ENCODE results near the gene CMPK1. TPM values are rescaled to one million over a fixed set of nuclear protein-coding genes. Genes with fewer than 3 reads are reported as not detected.
"Not testable (repeated sequence)": the region's sequence is repeated elsewhere in the genome, so short reads cannot be mapped to it uniquely, and the experiment has no call there.

Gene CMPK1
- polyA plus RNA-seq, 1 donor, result 150 TPM

DNA sequence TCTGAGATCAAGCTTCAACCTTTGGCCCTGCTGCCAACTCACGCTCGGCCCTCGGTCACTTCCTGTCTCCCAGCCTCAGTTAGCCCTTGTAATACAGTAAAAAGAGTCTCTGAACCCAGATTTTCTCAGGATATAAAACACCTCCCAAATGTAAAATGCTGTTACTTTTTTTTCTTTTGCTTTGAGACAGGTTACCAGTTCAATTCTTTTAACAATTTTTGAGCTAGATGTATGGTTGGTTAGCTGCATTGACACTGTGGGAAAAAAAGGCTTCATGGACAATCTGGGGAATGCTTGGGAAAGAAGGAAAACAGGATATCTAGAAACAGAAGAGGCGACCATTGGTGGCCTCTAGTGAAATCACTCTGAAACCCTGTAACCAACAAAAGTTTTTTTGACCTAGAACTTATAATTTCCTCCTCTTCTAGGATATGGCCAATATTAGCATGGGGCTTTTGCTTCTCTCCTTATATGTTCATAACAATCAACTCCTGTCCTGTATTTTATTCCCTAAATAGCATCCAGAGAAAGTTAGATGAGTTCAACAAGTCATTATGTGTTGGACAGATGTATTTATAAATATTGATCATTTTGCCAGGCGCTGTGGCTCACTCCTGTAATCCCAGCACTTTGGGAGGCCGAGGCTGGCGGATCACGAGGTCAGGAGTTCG lies 1.3 kb downstream of the CMPK1 start:
- H3K9me3 ChIP-seq (ENCODE audit: control insufficient read depth, low read depth, low read length), result no peaks in the 10 kb centered on the region
- DNase-seq, result no peak
- no CpG with 5 or more reads among the region's 9 CpGs for whole genome bisulfite sequencing (ENCODE audit: insufficient coverage, low lambda C conversion rate)
- no peaks in the 10 kb centered on the region for H3K27me3 ChIP-seq (ENCODE audit: control insufficient read depth, insufficient read depth, low read length)
- H3K4me1 ChIP-seq (ENCODE audit: control insufficient read depth, insufficient read depth, low read length), result peaks cover 28% of the 10 kb centered on the region
- H3K36me3 ChIP-seq (ENCODE audit: control insufficient read depth, insufficient read depth, low read length), result peaks cover 3% of the 10 kb centered on the region
- H3K4me3 ChIP-seq (ENCODE audit: low read length), result peak overlapping the region; percentile 90
- H3K27ac ChIP-seq (ENCODE audit: low read length), result peak overlapping the region; percentile 100

- no peak for DNase-seq
- no peak overlapping the region for H3K4me3 ChIP-seq (ENCODE audit: low read length)
- H3K9me3 ChIP-seq (ENCODE audit: control insufficient read depth, low read depth, low read length), result no peaks in the 10 kb centered on the region
- peaks cover 23% of the 10 kb centered on the region for H3K4me1 ChIP-seq (ENCODE audit: control insufficient read depth, insufficient read depth, low read length)
- WGBS (ENCODE audit: insufficient coverage, low lambda C conversion rate), result no CpG with 5 or more reads among the region's 6 CpGs
- peaks cover 3% of the 10 kb centered on the region for H3K36me3 ChIP-seq (ENCODE audit: control insufficient read depth, insufficient read depth, low read length)
- no peak overlapping the region for H3K27ac ChIP-seq (ENCODE audit: low read length)
- H3K27me3 ChIP-seq (ENCODE audit: control insufficient read depth, insufficient read depth, low read length), result no peaks in the 10 kb centered on the region
Measured at GRCh38 chr1:47337350-47337749, 3.8 kb downstream of the CMPK1 start.

- Histone ChIP-seq H3K4me1 (ENCODE audit: control insufficient read depth, insufficient read depth, low read length) (peaks cover 13% of the 10 kb centered on the region), H3K9me3 (ENCODE audit: control insufficient read depth, low read depth, low read length) (no peaks in the 10 kb centered on the region), H3K27me3 (ENCODE audit: control insufficient read depth, insufficient read depth, low read length) (no peaks in the 10 kb centered on the region), H3K36me3 (ENCODE audit: control insufficient read depth, insufficient read depth, low read length) (peaks cover 3% of the 10 kb centered on the region), H3K4me3 (ENCODE audit: low read length) (no peak overlapping the region), H3K27ac (ENCODE audit: low read length) (no peak overlapping the region)
- DNase-seq, result no peak
Measured at GRCh38 chr1:47338249-47339077, 4.9 kb downstream of the CMPK1 start.

DNA sequence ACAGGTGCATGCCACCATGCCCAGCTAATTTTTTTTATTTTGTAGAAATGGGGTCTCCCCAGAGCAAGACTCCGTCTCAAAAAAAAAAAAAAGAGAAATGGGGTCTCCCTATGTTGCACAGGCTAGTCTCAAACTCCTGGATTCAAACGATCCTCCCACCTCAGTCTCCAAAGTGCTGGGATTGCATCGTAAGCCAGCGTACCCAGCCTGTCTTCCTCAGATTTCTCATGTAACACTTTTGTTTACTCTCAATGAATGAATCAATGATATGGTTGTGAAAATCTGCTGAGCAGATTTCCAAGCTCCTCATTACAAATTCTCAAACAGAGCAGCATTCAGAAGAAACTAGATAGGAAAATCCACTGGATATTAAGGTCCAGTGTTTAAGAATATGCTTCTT lies 6.6 kb downstream of the CMPK1 start:
- Histone ChIP-seq H3K9me3 (ENCODE audit: control insufficient read depth, low read depth, low read length) (no peaks in the 10 kb centered on the region), H3K4me1 (ENCODE audit: control insufficient read depth, insufficient read depth, low read length) (peaks cover 9% of the 10 kb centered on the region), H3K36me3 (ENCODE audit: control insufficient read depth, insufficient read depth, low read length) (peaks cover 7% of the 10 kb centered on the region), H3K27ac (ENCODE audit: low read length) (no peak overlapping the region), H3K4me3 (ENCODE audit: low read length) (no peak overlapping the region), H3K27me3 (ENCODE audit: control insufficient read depth, insufficient read depth, low read length) (no peaks in the 10 kb centered on the region)
- no CpG with 5 or more reads among the region's 4 CpGs for WGBS (ENCODE audit: insufficient coverage, low lambda C conversion rate)
- DNase-seq, result no peak

DNA sequence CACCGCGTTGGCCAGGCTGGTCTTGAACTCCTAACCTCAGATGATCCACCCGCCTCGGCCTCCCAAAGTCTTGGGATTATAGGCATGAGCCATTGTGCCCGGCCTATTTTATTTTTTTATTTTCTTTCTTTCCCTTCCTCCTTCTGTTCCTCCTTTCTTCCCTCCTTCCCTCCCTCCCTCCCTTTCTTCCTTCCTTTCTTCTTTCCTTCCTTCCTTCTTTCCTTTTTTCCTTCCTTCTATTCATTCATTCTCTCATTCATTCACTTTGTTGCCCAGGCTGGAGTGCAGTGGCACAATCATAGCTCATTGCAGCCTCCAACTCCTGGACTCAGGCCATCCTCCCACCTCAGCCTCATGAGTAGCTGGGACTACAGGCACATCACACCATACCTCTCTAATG lies 13.4 kb downstream of the CMPK1 start:
- H3K4me3 ChIP-seq (ENCODE audit: low read length); DNase-seq; H3K36me3 ChIP-seq (ENCODE audit: control insufficient read depth, insufficient read depth, low read length); H3K4me1 ChIP-seq (ENCODE audit: control insufficient read depth, insufficient read depth, low read length); H3K27ac ChIP-seq (ENCODE audit: low read length); H3K27me3 ChIP-seq (ENCODE audit: control insufficient read depth, insufficient read depth, low read length); H3K9me3 ChIP-seq (ENCODE audit: control insufficient read depth, low read depth, low read length): not testable (repeated sequence)
- WGBS (ENCODE audit: insufficient coverage, low lambda C conversion rate), result 97% methylated on average over 5 of the region's 5 CpGs

- no peaks in the 10 kb centered on the region for H3K27me3 ChIP-seq (ENCODE audit: control insufficient read depth, insufficient read depth, low read length)
- WGBS (ENCODE audit: insufficient coverage, low lambda C conversion rate), result 100% methylated on average over 2 of the region's 9 CpGs
- H3K36me3 ChIP-seq (ENCODE audit: control insufficient read depth, insufficient read depth, low read length), result peaks cover 7% of the 10 kb centered on the region
- H3K4me1 ChIP-seq (ENCODE audit: control insufficient read depth, insufficient read depth, low read length), result no peaks in the 10 kb centered on the region
- no peak overlapping the region for H3K27ac ChIP-seq (ENCODE audit: low read length)
- no peak overlapping the region for H3K4me3 ChIP-seq (ENCODE audit: low read length)
- H3K9me3 ChIP-seq (ENCODE audit: control insufficient read depth, low read depth, low read length), result no peaks in the 10 kb centered on the region
- DNase-seq, result no peak
Measured at GRCh38 chr1:47347735-47348134, 14.1 kb downstream of the CMPK1 start.

- no peak overlapping the region for H3K27ac ChIP-seq (ENCODE audit: low read length)
- WGBS (ENCODE audit: insufficient coverage, low lambda C conversion rate), result 83% methylated on average over 1 of the region's 1 CpG
- no peak for DNase-seq
- H3K36me3 ChIP-seq (ENCODE audit: control insufficient read depth, insufficient read depth, low read length), result peaks cover 7% of the 10 kb centered on the region
- H3K4me1 ChIP-seq (ENCODE audit: control insufficient read depth, insufficient read depth, low read length), result no peaks in the 10 kb centered on the region
- no peaks in the 10 kb centered on the region for H3K9me3 ChIP-seq (ENCODE audit: control insufficient read depth, low read depth, low read length)
- no peaks in the 10 kb centered on the region for H3K27me3 ChIP-seq (ENCODE audit: control insufficient read depth, insufficient read depth, low read length)
- no peak overlapping the region for H3K4me3 ChIP-seq (ENCODE audit: low read length)
Measured at GRCh38 chr1:47348246-47348645, 14.7 kb downstream of the CMPK1 start.

DNA sequence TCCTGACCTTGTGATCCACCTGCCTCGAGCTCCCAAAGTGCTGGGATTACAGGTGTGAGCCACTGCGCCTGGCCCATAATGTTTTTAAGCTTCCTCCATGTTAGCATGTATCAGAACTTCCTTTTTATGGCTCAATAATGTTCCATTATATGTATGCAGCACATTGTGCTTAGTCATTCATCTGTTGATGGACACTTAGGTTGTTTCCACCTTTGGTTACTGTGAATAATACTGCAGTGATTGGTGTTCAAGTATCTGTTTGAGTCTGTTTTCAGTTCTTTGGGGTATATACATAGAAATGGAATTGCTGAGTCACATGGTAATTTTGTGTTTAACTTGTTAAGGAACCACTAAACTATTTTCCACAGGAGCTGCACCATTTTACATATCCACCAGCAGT lies 17.7 kb downstream of the CMPK1 start:
- H3K36me3 ChIP-seq (ENCODE audit: control insufficient read depth, insufficient read depth, low read length), result peaks cover 3% of the 10 kb centered on the region
- H3K4me3 ChIP-seq (ENCODE audit: low read length), result no peak overlapping the region
- no CpG with 5 or more reads among the region's 2 CpGs for WGBS (ENCODE audit: insufficient coverage, low lambda C conversion rate)
- no peak for DNase-seq
- H3K4me1 ChIP-seq (ENCODE audit: control insufficient read depth, insufficient read depth, low read length), result no peaks in the 10 kb centered on the region
- no peaks in the 10 kb centered on the region for H3K9me3 ChIP-seq (ENCODE audit: control insufficient read depth, low read depth, low read length)
- H3K27ac ChIP-seq (ENCODE audit: low read length), result no peak overlapping the region
- no peaks in the 10 kb centered on the region for H3K27me3 ChIP-seq (ENCODE audit: control insufficient read depth, insufficient read depth, low read length)

- Histone ChIP-seq H3K4me1 (ENCODE audit: control insufficient read depth, insufficient read depth, low read length) (no peaks in the 10 kb centered on the region), H3K4me3 (ENCODE audit: low read length) (no peak overlapping the region), H3K27me3 (ENCODE audit: control insufficient read depth, insufficient read depth, low read length) (no peaks in the 10 kb centered on the region), H3K9me3 (ENCODE audit: control insufficient read depth, low read depth, low read length) (no peaks in the 10 kb centered on the region), H3K27ac (ENCODE audit: low read length) (no peak overlapping the region), H3K36me3 (ENCODE audit: control insufficient read depth, insufficient read depth, low read length) (no peaks in the 10 kb centered on the region)
- DNase-seq, result no peak
- 100% methylated on average over 1 of the region's 3 CpGs for WGBS (ENCODE audit: insufficient coverage, low lambda C conversion rate)
Measured at GRCh38 chr1:47361380-47361779, 27.8 kb downstream of the CMPK1 start.

- Histone ChIP-seq H3K4me1 (ENCODE audit: control insufficient read depth, insufficient read depth, low read length) (no peaks in the 10 kb centered on the region), H3K27ac (ENCODE audit: low read length) (no peak overlapping the region), H3K9me3 (ENCODE audit: control insufficient read depth, low read depth, low read length) (no peaks in the 10 kb centered on the region), H3K27me3 (ENCODE audit: control insufficient read depth, insufficient read depth, low read length) (no peaks in the 10 kb centered on the region), H3K36me3 (ENCODE audit: control insufficient read depth, insufficient read depth, low read length) (no peaks in the 10 kb centered on the region), H3K4me3 (ENCODE audit: low read length) (no peak overlapping the region)
- no peak for DNase-seq
- WGBS (ENCODE audit: insufficient coverage, low lambda C conversion rate), result no CpG with 5 or more reads among the region's 1 CpG
Measured at GRCh38 chr1:47362828-47363227, 29.2 kb downstream of the CMPK1 start.

- DNase-seq, result no peak
- H3K4me1 ChIP-seq (ENCODE audit: control insufficient read depth, insufficient read depth, low read length), result no peaks in the 10 kb centered on the region
- no peak overlapping the region for H3K27ac ChIP-seq (ENCODE audit: low read length)
- no peaks in the 10 kb centered on the region for H3K9me3 ChIP-seq (ENCODE audit: control insufficient read depth, low read depth, low read length)
- WGBS (ENCODE audit: insufficient coverage, low lambda C conversion rate), result no CpG with 5 or more reads among the region's 7 CpGs
- no peak overlapping the region for H3K4me3 ChIP-seq (ENCODE audit: low read length)
- no peaks in the 10 kb centered on the region for H3K27me3 ChIP-seq (ENCODE audit: control insufficient read depth, insufficient read depth, low read length)
- peaks cover 25% of the 10 kb centered on the region for H3K36me3 ChIP-seq (ENCODE audit: control insufficient read depth, insufficient read depth, low read length)
Measured at GRCh38 chr1:47367651-47368050, 34.1 kb downstream of the CMPK1 start.

Data from large intestine (tissue), 3 donors.